Mesenchymal stem cell (in vitro differentiated cells and primary cell): ENCODE results near the gene DRC3.

Source experiments
- DNase-seq: peaks from one replicate; pipeline ENCODE4 v3.0.0-alpha.2; 2013
- H2AFZ ChIP-seq: one replicate; pipeline ENCODE4 v1.6.1; 2013; ENCODE audit warnings: low read depth, mild to moderate bottlenecking, control low read depth, inconsistent platforms, low read length, moderate library complexity
- H2AK5ac ChIP-seq: 2 replicates; pipeline ENCODE4 v1.6.1; 2013; ENCODE audit warnings: low read length, moderate library complexity, mild to moderate bottlenecking, inconsistent platforms; ENCODE audit not compliant: severe bottlenecking
- H2BK120ac ChIP-seq: one replicate; pipeline ENCODE4 v1.6.1; 2013; ENCODE audit warnings: low read depth, mild to moderate bottlenecking, inconsistent platforms, low read length, moderate library complexity
- H2BK12ac ChIP-seq, 2 experiments: one replicate each; pipeline ENCODE4 v1.6.1; 2013; ENCODE audit warnings: inconsistent platforms in 2 of 2, low read length in 2 of 2, mild to moderate bottlenecking in 2 of 2, moderate library complexity in 2 of 2, control low read depth in 1 of 2
- H2BK15ac ChIP-seq: one replicate; pipeline ENCODE4 v1.6.1; 2013; ENCODE audit warnings: mild to moderate bottlenecking, low read depth, inconsistent platforms; ENCODE audit not compliant: poor library complexity, severe bottlenecking
- H2BK5ac ChIP-seq: 2 replicates; pipeline ENCODE4 v1.6.1; 2013; ENCODE audit warnings: low read depth, mild to moderate bottlenecking, low read length, control low read depth, inconsistent platforms; ENCODE audit not compliant: poor library complexity, severe bottlenecking
- H3K14ac ChIP-seq, 2 experiments: one replicate each; pipeline ENCODE4 v1.6.1; 2013; ENCODE audit warnings: inconsistent platforms in 2 of 2, low read length in 2 of 2, control low read depth in 1 of 2, mild to moderate bottlenecking in 1 of 2, moderate library complexity in 1 of 2
- H3K18ac ChIP-seq, 2 experiments: one replicate each; pipeline ENCODE4 v1.6.1; 2013; ENCODE audit warnings: inconsistent platforms in 2 of 2, low read length in 2 of 2, control low read depth in 1 of 2, low read depth in 1 of 2, mild to moderate bottlenecking in 1 of 2
- H3K23ac ChIP-seq, 2 experiments: one replicate each; pipeline ENCODE4 v1.6.1; 2013; ENCODE audit warnings: inconsistent platforms in 2 of 2, low read length in 2 of 2, mild to moderate bottlenecking in 2 of 2, moderate library complexity in 2 of 2, control low read depth in 1 of 2
- H3K27ac ChIP-seq: 2 replicates; pipeline ENCODE4 v1.5.1; 2013; ENCODE audit warnings: mild to moderate bottlenecking, moderate library complexity, low read length, control low read depth, inconsistent platforms; ENCODE audit not compliant: poor library complexity, severe bottlenecking
- H3K27me3 ChIP-seq, 2 experiments: 2 replicates each; pipeline versions ENCODE4 v1.6.1 to v1.7.0; 2013; ENCODE audit warnings: low read length in 2 of 2, mild to moderate bottlenecking in 2 of 2, moderate library complexity in 2 of 2, control low read depth in 1 of 2, inconsistent platforms in 1 of 2; ENCODE audit not compliant: control insufficient read depth in 1 of 2, insufficient read depth in 1 of 2
- H3K36me3 ChIP-seq, 2 experiments: 2 replicates each; pipeline versions ENCODE4 v1.6.1 to v1.7.0; 2013; ENCODE audit warnings: low read length in 2 of 2, control low read depth in 1 of 2, inconsistent platforms in 1 of 2, low read depth in 1 of 2, mild to moderate bottlenecking in 1 of 2; ENCODE audit not compliant: insufficient read depth in 2 of 2, control insufficient read depth in 1 of 2
- H3K4ac ChIP-seq, 2 experiments: one replicate each; pipeline ENCODE4 v1.6.1; 2013; ENCODE audit warnings: inconsistent platforms in 2 of 2, low read length in 2 of 2, mild to moderate bottlenecking in 2 of 2, moderate library complexity in 2 of 2, control low read depth in 1 of 2, low read depth in 1 of 2
- H3K4me1 ChIP-seq: 2 replicates; pipeline ENCODE4 v1.6.1; 2013; ENCODE audit warnings: low read depth, low read length, control low read depth; ENCODE audit not compliant: control insufficient read depth, insufficient read depth
- H3K4me2 ChIP-seq: 2 replicates; pipeline ENCODE4 v1.6.1; 2013; ENCODE audit warnings: low read length, mild to moderate bottlenecking, inconsistent platforms; ENCODE audit not compliant: poor library complexity, severe bottlenecking
- H3K4me3 ChIP-seq, 2 experiments: 2 replicates each; pipeline versions ENCODE4 v1.5.1 to v1.7.0; 2013; ENCODE audit warnings: low read length in 2 of 2, mild to moderate bottlenecking in 2 of 2, control low read depth in 1 of 2, low read depth in 1 of 2; ENCODE audit not compliant: insufficient read depth in 1 of 2
- H3K79me1 ChIP-seq: replicated peaks from 2 replicates; pipeline ENCODE4 v1.6.1; 2013; ENCODE audit warnings: mild to moderate bottlenecking, control low read depth, low read length, inconsistent platforms; ENCODE audit not compliant: poor library complexity, severe bottlenecking
- H3K9ac ChIP-seq: 2 replicates; pipeline ENCODE4 v1.7.0; 2013; ENCODE audit warnings: mild to moderate bottlenecking, low read length, moderate library complexity
- H3K9me3 ChIP-seq: 2 replicates; pipeline ENCODE4 v1.7.0; 2013; ENCODE audit warnings: mild to moderate bottlenecking, low read length; ENCODE audit not compliant: control insufficient read depth
- H4K8ac ChIP-seq: one replicate; pipeline ENCODE4 v1.6.1; 2013; ENCODE audit warnings: inconsistent platforms, mild to moderate bottlenecking, low read length, moderate library complexity
- H4K91ac ChIP-seq: one replicate; pipeline ENCODE4 v1.6.1; 2013; ENCODE audit warnings: mild to moderate bottlenecking, low read length, inconsistent platforms
- WGBS: methylation state at CpG from one replicate; pipeline ENCODE4 v1.1.7; 2013; ENCODE audit warnings: mixed read lengths; 5-methylcytosine and 5-hydroxymethylcytosine counted together

DRC3 gene

DNA sequence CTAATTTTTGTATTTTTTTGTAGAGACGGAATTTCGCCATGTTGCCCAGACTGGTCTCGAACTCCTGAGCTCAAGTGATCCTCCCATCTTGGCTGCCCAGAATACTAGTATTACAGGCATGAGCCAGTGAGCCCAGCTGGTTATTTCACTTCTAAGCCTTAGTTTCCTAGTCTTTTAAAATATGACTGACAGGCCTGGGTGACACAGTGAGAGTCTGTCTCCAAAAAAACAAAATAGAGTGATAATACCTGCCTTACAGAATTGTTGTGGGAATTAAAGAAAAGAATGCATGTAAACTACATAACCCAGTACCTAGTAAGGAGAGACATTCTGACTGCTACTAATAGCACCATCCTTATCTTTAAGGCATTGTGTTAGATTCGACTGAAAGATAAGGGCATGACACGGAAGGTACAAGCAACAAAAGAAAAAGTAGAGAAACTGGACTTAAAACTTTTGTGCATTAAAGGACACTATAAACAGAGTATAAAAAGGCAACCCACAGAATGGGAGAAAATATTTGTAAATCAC lies 12.1 kb upstream of the DRC3 start:
- Histone ChIP-seq H2BK120ac (no peak overlapping the region), H4K8ac (no peak overlapping the region), H3K23ac (no peak overlapping the region), H3K27ac (peak overlapping the region; percentile 98), H4K91ac (no peak overlapping the region), H2BK15ac (no peak overlapping the region), H3K9me3 (no peaks in the 10 kb centered on the region), H2AK5ac (peak overlapping the region; percentile 99), H3K4ac (no peak overlapping the region), H3K4me1 (peaks cover 23% of the 10 kb centered on the region), H2BK5ac (no peak overlapping the region), H3K36me3 (peaks cover 0 to 6% of the 10 kb centered on the region in 2 experiments), H3K4me3 (no peak overlapping the region), H3K79me1 (peaks cover 30% of the 10 kb centered on the region), H2BK12ac (no peak overlapping the region), H3K18ac (peak overlapping the region in 1 of 2 experiments; percentile 41), H2AFZ (no peak overlapping the region), H3K27me3 (no peaks in the 10 kb centered on the region), H3K14ac (no peak overlapping the region), H3K9ac (no peak overlapping the region), H3K4me2 (peak overlapping the region; percentile 54)
- 100% methylated on average over 3 of the region's 5 CpGs for WGBS
- DNase-seq: no peak

DNA sequence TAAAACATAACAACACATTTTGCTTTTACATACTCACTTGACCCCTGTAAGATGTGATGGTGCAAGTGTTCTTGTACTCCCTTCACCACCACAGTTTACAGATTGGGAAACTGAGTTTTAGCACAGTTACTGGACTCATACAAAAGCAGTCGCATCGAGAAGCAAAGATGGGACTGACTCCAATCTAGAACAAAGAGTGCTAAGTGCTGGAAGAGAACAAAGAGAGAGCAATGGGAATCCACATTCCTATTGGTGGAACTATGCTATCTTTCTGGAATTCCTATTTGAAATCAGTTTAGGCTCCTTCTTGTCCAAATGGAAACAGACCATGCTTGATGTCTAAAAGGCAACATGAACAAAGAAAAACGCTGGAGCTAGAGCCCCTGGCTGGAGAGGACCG lies 9.6 kb upstream of the DRC3 start:
- no peak overlapping the region for H2BK15ac ChIP-seq
- H4K91ac ChIP-seq: no peak overlapping the region
- H2AK5ac ChIP-seq: peak overlapping the region; percentile 56
- H2BK12ac ChIP-seq: no peak overlapping the region
- no peak overlapping the region for H3K9ac ChIP-seq
- H3K27ac ChIP-seq: no peak overlapping the region
- H3K18ac ChIP-seq: no peak overlapping the region
- H3K27me3 ChIP-seq: no peaks in the 10 kb centered on the region
- H3K23ac ChIP-seq: no peak overlapping the region
- peaks cover 13% of the 10 kb centered on the region for H3K4me1 ChIP-seq
- WGBS: 97% methylated on average over 4 of the region's 4 CpGs
- H3K79me1 ChIP-seq: peaks cover 20% of the 10 kb centered on the region
- H2BK120ac ChIP-seq: no peak overlapping the region
- no peaks in the 10 kb centered on the region for H3K36me3 ChIP-seq
- DNase-seq: no peak
- H3K4ac ChIP-seq: no peak overlapping the region
- H3K9me3 ChIP-seq: no peaks in the 10 kb centered on the region
- no peak overlapping the region for H2AFZ ChIP-seq
- H3K14ac ChIP-seq: no peak overlapping the region
- no peak overlapping the region for H2BK5ac ChIP-seq
- H3K4me3 ChIP-seq: no peak overlapping the region
- no peak overlapping the region for H3K4me2 ChIP-seq
- H4K8ac ChIP-seq: no peak overlapping the region

DNA sequence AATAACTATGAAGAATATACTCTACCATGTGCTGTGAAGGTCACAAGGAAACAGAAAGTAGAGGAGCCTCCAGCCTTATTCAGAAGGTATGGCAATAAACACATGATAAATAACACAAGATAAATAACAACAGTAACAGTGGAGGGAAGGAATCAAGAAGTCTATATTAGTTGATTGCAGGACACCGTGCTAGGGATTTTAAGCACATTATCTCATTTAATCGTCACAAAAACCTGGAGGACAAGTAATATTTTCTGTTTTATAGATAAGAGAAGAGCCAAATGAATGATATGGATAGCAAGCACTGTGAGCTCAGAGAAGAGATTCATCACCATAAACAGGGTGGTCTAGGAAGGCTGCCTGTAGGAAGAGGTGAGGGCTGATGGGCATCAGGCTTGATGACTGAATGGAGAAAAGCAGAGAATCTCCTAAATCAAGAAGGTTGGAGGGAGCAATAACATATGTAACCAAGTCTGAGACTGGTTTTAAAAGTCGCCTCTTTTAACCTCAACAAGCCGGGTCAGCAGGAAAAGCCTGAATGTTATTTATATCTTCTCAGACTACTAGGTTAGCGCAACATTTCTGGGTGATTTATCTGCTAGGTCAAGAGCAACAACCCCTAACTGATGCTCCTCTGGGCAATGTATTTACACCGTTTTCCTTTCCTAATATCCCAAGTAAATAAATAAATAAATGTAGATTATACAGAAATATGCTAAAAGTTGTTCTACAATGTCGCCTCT lies 8.8 kb upstream of the DRC3 start:
- H3K4me3 ChIP-seq: no peak overlapping the region
- no peak overlapping the region for H3K23ac ChIP-seq
- H4K91ac ChIP-seq: no peak overlapping the region
- no peak overlapping the region for H3K14ac ChIP-seq
- no peak for DNase-seq
- no peak overlapping the region for H3K9ac ChIP-seq
- no peak overlapping the region for H3K18ac ChIP-seq
- no peak overlapping the region for H2BK5ac ChIP-seq
- H3K79me1 ChIP-seq: peaks cover 23% of the 10 kb centered on the region
- no peak overlapping the region for H3K27ac ChIP-seq
- H2AFZ ChIP-seq: no peak overlapping the region
- no peak overlapping the region for H3K4ac ChIP-seq
- H2BK12ac ChIP-seq: no peak overlapping the region
- H3K4me2 ChIP-seq: no peak overlapping the region
- H2BK15ac ChIP-seq: no peak overlapping the region
- no peak overlapping the region for H4K8ac ChIP-seq
- H2BK120ac ChIP-seq: no peak overlapping the region
- H3K9me3 ChIP-seq: no peaks in the 10 kb centered on the region
- WGBS: 66% methylated on average over 4 of the region's 7 CpGs
- H3K27me3 ChIP-seq: no peaks in the 10 kb centered on the region
- peaks cover 13% of the 10 kb centered on the region for H3K4me1 ChIP-seq
- H2AK5ac ChIP-seq: no peak overlapping the region
- H3K36me3 ChIP-seq: no peaks in the 10 kb centered on the region

DNA sequence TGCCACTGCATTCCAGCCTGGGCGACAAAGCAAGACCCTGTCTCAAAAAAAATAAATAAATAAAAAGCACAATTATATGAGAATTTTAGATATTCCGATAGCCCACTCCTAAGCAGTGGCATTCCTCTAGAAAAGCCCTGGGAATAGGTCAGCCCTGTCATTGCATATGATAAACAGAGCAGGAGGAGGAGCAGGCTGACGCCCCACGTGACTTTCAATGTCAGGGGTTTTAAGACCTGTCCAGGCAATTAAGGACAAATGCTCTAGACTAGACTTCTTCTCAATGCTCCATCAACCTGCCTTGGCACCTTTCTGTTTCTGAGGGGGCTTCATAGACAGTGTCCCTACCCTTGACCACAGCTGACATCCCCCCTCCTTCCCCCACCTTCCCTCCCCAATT lies 8.0 kb upstream of the DRC3 start:
- no peak overlapping the region for H3K4me2 ChIP-seq

More for the DNA sequence above, 8.0 kb upstream of the DRC3 start:
- H3K9me3 ChIP-seq: no peaks in the 10 kb centered on the region
- no peak overlapping the region for H2BK5ac ChIP-seq
- no peak overlapping the region for H3K4ac ChIP-seq
- H2BK12ac ChIP-seq: no peak overlapping the region
- peak overlapping the region in 1 of 2 experiments; percentile 12 for H3K18ac ChIP-seq
- 56% methylated on average over 3 of the region's 4 CpGs for WGBS
- no peak for DNase-seq
- H4K8ac ChIP-seq: no peak overlapping the region
- peaks cover 10% of the 10 kb centered on the region for H3K4me1 ChIP-seq
- no peaks in the 10 kb centered on the region for H3K27me3 ChIP-seq
- no peak overlapping the region for H2BK15ac ChIP-seq
- H2BK120ac ChIP-seq: no peak overlapping the region
- H3K14ac ChIP-seq: no peak overlapping the region
- H2AK5ac ChIP-seq: no peak overlapping the region
- no peak overlapping the region for H3K9ac ChIP-seq
- no peak overlapping the region for H4K91ac ChIP-seq
- H2AFZ ChIP-seq: no peak overlapping the region
- H3K36me3 ChIP-seq: no peaks in the 10 kb centered on the region
- peaks cover 23% of the 10 kb centered on the region for H3K79me1 ChIP-seq
- H3K27ac ChIP-seq: no peak overlapping the region
- H3K4me3 ChIP-seq: no peak overlapping the region
- H3K23ac ChIP-seq: no peak overlapping the region
